Caco-2 (cell line): Measurements from ENCODE around the gene CNGA1. TPM values are rescaled to one million over a fixed set of nuclear protein-coding genes. Genes with fewer than 3 reads are reported as not detected.
A peak's percentile ranks its signal among the peaks of the same experiment; 100 is the strongest.

Source experiments
- BruUV-seq: library from RNA; stranded (reverse); fragments of 400-500 nt; replicated peaks from 2 replicates; lab custom pipeline; 2021; lab: Mats Ljungman, UMichigan
- CTCF ChIA-PET: fragments of 300-600 bp; sonication (Branson Sonifier 250); formaldehyde crosslinking; loops from one replicate; lab custom pipeline; 2022; ENCODE audit warnings: antibody characterized with exemption; lab: Charles Lee
- POLR2A ChIA-PET: fragments of 300-600 bp; sonication (Branson Sonifier 250); formaldehyde crosslinking; loops from one replicate; lab custom pipeline; 2022; ENCODE audit warnings: antibody characterized with exemption; lab: Charles Lee
- DNase-seq, 2 experiments: peaks; one replicate each; pipeline versions ENCODE4 v3.0.0 to v3.0.0-alpha.2; 2020 to 2022
- H3K27me3 ChIP-seq: replicated peaks from 2 replicates; pipeline ENCODE4 v1.6.0; 2011; ENCODE audit warnings: low read length; ENCODE audit not compliant: control insufficient read depth, insufficient read depth
- H3K36me3 ChIP-seq: 2 replicates; pipeline ENCODE4 v1.5.1; 2011; ENCODE audit warnings: low read length; ENCODE audit not compliant: control insufficient read depth, insufficient read depth
- H3K4me1 ChIP-seq: fragments of 250-450 bp; sonication (Bioruptor Pico); 2 replicates; pipeline ENCODE4 v1.5.1; 2020; ENCODE audit warnings: mild to moderate bottlenecking
- H3K4me3 ChIP-seq: 2 replicates; pipeline ENCODE4 v1.5.1; 2011; ENCODE audit warnings: low read depth, mild to moderate bottlenecking, control low read depth, low read length
- H3K9me3 ChIP-seq: fragments of 250-450 bp; sonication (Bioruptor Pico); 2 replicates; pipeline ENCODE4 v1.5.1; 2020; ENCODE audit warnings: mild to moderate bottlenecking, moderate library complexity
- H3K27ac Mint-ChIP-seq: one replicate; pipeline ENCODE4 v1.8.0; 2022; ENCODE audit warnings: mixed read lengths; ENCODE audit not compliant: unreplicated experiment
- H3K27me3 Mint-ChIP-seq: one replicate; pipeline ENCODE4 v1.8.0; 2022; ENCODE audit warnings: mixed read lengths; ENCODE audit not compliant: insufficient read depth, unreplicated experiment
- H3K36me3 Mint-ChIP-seq: one replicate; pipeline ENCODE4 v1.8.0; 2022; ENCODE audit warnings: mild to moderate bottlenecking, mixed read lengths; ENCODE audit not compliant: insufficient read depth, unreplicated experiment
- H3K4me1 Mint-ChIP-seq: one replicate; pipeline ENCODE4 v1.8.0; 2022; ENCODE audit warnings: low read depth, mixed read lengths; ENCODE audit not compliant: unreplicated experiment
- H3K4me3 Mint-ChIP-seq: one replicate; pipeline ENCODE4 v1.8.0; 2022; ENCODE audit warnings: mild to moderate bottlenecking, moderate library complexity, mixed read lengths; ENCODE audit not compliant: unreplicated experiment
- H3K9me3 Mint-ChIP-seq: one replicate; pipeline ENCODE4 v1.8.0; 2022; ENCODE audit warnings: mixed read lengths; ENCODE audit not compliant: unreplicated experiment
- intact Hi-C: fragments of 100-400 bp; cut with micrococcal nuclease; formaldehyde crosslinking; loops from one replicate; pipeline ENCODE4 v1.10.0; 2022; ENCODE audit not compliant: unreplicated experiment
- total RNA-seq: library from RNA; stranded (reverse); gene quantifications from 2 replicates; pipeline ENCODE4 v1.2.3, GENCODE V29; 2022
- TF ChIP-seq, protein P1 (sequence below), 2 experiments: fragments of 200-600 bp in 1 of 2; IDR thresholded peaks; 1 replicate in 1 of 2; 2 replicates in 1 of 2; pipeline versions ENCODE4 v1.5.1 to v1.8.0; 2011 to 2022; ENCODE audit warnings: antibody characterized with exemption in 1 of 2, control low read depth in 1 of 2, inconsistent platforms in 1 of 2, low read depth in 1 of 2, low read length in 1 of 2, mild to moderate bottlenecking in 1 of 2, moderate library complexity in 1 of 2; ENCODE audit not compliant: insufficient read depth in 1 of 2, severe bottlenecking in 1 of 2, unreplicated experiment in 1 of 2

CNGA1 gene
- total RNA-seq, 1 experiment from 2014 or later, result 1.5 TPM

DNA sequence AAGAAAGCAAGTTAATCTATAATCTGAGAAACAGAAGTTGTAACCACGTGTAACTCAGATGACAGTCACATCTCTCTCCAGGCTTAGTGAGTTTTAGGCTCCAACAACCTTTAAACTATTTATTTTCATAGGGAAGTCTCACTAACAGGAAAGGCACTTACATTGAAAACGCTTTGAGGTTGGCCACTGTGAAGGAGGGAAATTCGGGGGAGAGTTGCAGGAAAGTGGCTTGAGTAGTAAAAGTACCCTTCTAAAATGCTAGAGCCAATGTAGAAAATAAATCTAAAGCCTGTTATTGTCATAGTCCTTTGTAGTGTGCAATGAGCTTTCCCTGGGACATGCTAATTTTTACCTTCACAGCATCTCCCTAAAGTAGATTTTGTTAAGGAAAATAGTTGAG, 101.1 kb downstream of the CNGA1 start:
- POLR2A ChIA-PET, result interaction anchor here (1.0 kb wide), 1 partner anchor 11 kb away, joined by 5 read pairs; no protein-coding TSS in a partner anchor
- TF ChIP-seq, protein P1, sequence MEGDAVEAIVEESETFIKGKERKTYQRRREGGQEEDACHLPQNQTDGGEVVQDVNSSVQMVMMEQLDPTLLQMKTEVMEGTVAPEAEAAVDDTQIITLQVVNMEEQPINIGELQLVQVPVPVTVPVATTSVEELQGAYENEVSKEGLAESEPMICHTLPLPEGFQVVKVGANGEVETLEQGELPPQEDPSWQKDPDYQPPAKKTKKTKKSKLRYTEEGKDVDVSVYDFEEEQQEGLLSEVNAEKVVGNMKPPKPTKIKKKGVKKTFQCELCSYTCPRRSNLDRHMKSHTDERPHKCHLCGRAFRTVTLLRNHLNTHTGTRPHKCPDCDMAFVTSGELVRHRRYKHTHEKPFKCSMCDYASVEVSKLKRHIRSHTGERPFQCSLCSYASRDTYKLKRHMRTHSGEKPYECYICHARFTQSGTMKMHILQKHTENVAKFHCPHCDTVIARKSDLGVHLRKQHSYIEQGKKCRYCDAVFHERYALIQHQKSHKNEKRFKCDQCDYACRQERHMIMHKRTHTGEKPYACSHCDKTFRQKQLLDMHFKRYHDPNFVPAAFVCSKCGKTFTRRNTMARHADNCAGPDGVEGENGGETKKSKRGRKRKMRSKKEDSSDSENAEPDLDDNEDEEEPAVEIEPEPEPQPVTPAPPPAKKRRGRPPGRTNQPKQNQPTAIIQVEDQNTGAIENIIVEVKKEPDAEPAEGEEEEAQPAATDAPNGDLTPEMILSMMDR (IDR thresholded peaks at IDR 0.05; ENCODE audit: insufficient read depth in 1 of 2, low read depth in 1 of 2, low read length in 1 of 2, severe bottlenecking in 1 of 2, unreplicated experiment in 1 of 2), result no peak
- H3K36me3 Mint-ChIP-seq, result peaks cover 16% of the 10 kb centered on the region
- H3K9me3 Mint-ChIP-seq, result no peaks in the 10 kb centered on the region
- H3K27ac Mint-ChIP-seq, result no peak overlapping the region
- H3K36me3 ChIP-seq, result no peaks in the 10 kb centered on the region
- DNase-seq, result no peak
- CTCF ChIA-PET, result interaction anchor here (1.4 to 1.6 kb wide), 2 partner anchors 19 to 78 kb away, joined by 3 to 8 read pairs; no protein-coding TSS in a partner anchor
- peaks cover 6% of the 10 kb centered on the region for H3K4me1 Mint-ChIP-seq
- H3K27me3 ChIP-seq, result no peaks in the 10 kb centered on the region
- H3K4me3 ChIP-seq, result peak overlapping the region; percentile 43
- no TSS peak for BruUV-seq
- intact Hi-C loops, result no loop called here
- H3K27me3 Mint-ChIP-seq, result no peaks in the 10 kb centered on the region
- H3K4me3 Mint-ChIP-seq, result peak overlapping the region; percentile 87
- no peaks in the 10 kb centered on the region for H3K9me3 ChIP-seq
- H3K4me1 ChIP-seq, result peaks cover 7% of the 10 kb centered on the region

DNA sequence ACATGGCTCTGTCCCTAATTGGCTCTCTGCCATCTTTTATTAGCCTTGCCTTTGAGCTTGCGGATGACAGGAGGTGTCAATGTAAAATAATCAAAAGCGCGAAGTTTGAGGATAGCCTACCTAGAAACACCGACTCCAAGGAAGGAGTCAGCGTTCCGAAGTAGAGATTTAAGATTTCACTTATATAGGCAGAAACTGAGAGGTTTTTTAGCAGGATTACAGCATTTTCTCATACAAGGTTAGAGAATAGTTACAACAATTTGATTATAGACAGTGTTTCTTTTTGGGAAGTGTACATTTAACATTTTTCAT, 101.6 kb downstream of the CNGA1 start:
- TF ChIP-seq, protein P1 (IDR thresholded peaks at IDR 0.05; ENCODE audit: insufficient read depth in 1 of 2, low read depth in 1 of 2, low read length in 1 of 2, severe bottlenecking in 1 of 2, unreplicated experiment in 1 of 2), result no peak
- H3K4me1 ChIP-seq, result peaks cover 7% of the 10 kb centered on the region
- no peaks in the 10 kb centered on the region for H3K27me3 ChIP-seq
- Mint-ChIP-seq H3K27me3 (no peaks in the 10 kb centered on the region), H3K27ac (peak overlapping the region; percentile 90), H3K9me3 (no peaks in the 10 kb centered on the region), H3K4me3 (peak overlapping the region; percentile 87), H3K36me3 (peaks cover 21% of the 10 kb centered on the region), H3K4me1 (peaks cover 6% of the 10 kb centered on the region)
- no peaks in the 10 kb centered on the region; the same call in 1 of the 2 replicates for H3K36me3 ChIP-seq
- H3K4me3 ChIP-seq, result peak overlapping the region; percentile 43
- CTCF ChIA-PET, result interaction anchor here (0.6 to 1.6 kb wide), 4 partner anchors 12 to 185 kb away, joined by 3 to 8 read pairs (median 5); no protein-coding TSS in a partner anchor
- no peaks in the 10 kb centered on the region for H3K9me3 ChIP-seq
- intact Hi-C loops, result loop anchor here (5.0 kb wide), 2 partner anchors 102 to 948 kb away; partner anchors contain the start of genes CNGA1 and NIPAL1
- DNase-seq, result no peak
- POLR2A ChIA-PET, result interaction anchor here (1.0 kb wide), 1 partner anchor 12 kb away, joined by 5 read pairs; no protein-coding TSS in a partner anchor
- BruUV-seq, result TSS peak; percentile 47

DNA sequence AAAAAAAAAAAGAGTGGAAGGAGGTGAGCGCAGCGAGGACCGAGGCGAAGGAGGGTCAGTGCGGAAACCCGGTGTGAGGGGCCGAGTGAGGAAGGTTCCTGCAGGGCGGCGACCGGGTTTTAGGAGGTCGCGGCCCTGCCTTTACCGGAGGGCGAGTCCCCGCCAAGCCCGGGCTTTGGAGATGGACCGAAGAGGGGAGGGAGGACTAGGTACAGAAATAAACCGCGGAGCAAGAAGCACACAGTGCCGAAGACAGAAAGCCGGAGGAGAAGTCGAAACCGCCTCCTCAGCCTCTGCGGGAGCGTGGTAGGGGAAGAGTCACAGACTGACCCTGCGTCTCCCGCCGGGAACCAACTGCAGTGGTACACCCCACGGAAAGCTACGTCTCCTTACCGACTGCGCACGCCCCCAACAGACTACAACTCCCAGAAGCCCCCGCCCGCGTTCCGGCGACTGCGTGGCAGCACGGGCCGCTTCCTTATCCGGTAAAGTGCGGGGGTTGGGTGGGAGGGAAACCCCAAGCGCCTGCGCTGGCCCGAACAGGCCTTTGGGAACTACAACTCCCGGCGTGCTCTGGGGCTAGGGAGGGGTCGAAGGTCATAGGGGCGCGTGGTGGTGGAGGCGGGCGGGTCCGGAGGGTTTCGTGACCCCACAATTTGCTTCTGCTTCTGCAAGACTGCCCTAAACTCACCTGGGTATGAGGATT, 102.1 kb downstream of the CNGA1 start, which contains the start of gene NFXL1:
NFXL1 (minus strand) TSS at position 364 of the 706 bp plus-strand sequence. CDS start 380 bp downstream, outside the sequence.
- H3K36me3 Mint-ChIP-seq, result peaks cover 23% of the 10 kb centered on the region
- DNase-seq, result peak; percentile 96 to 97
- TF ChIP-seq, protein P1 (IDR thresholded peaks at IDR 0.05; ENCODE audit: insufficient read depth in 1 of 2, low read depth in 1 of 2, low read length in 1 of 2, severe bottlenecking in 1 of 2, unreplicated experiment in 1 of 2), result no peak
- intact Hi-C loops, result loop anchor here (5.0 kb wide), 2 partner anchors 103 to 947 kb away; partner anchors contain the start of genes CNGA1 and NIPAL1
- peak within 1 kb of the TSS; percentile 87 for H3K4me3 Mint-ChIP-seq
- ChIA-PET CTCF (interaction anchor here (0.6 to 1.6 kb wide), 5 partner anchors 13 to 213 kb away, joined by 3 to 8 read pairs (median 4); no protein-coding TSS in a partner anchor), POLR2A (interaction anchor here (1.0 kb wide), 1 partner anchor 12 kb away, joined by 5 read pairs; no protein-coding TSS in a partner anchor)
- H3K27me3 ChIP-seq, result no peaks in the 10 kb centered on the region
- no TSS peak for BruUV-seq
- H3K27me3 Mint-ChIP-seq, result no peaks in the 10 kb centered on the region
- H3K27ac Mint-ChIP-seq, result peak within 1 kb of the TSS; percentile 90
- peak within 1 kb of the TSS; percentile 87 for H3K4me3 ChIP-seq
- peaks cover 7% of the 10 kb centered on the region for H3K4me1 ChIP-seq
- no peaks in the 10 kb centered on the region; the same call in 1 of the 2 replicates for H3K36me3 ChIP-seq
- peaks cover 6% of the 10 kb centered on the region for H3K4me1 Mint-ChIP-seq
- H3K9me3 ChIP-seq, result no peaks in the 10 kb centered on the region
- H3K9me3 Mint-ChIP-seq, result no peaks in the 10 kb centered on the region
